Activated T-helper 9 cell treated with anti-CD3 and anti-CD28 coated beads, Interleukin-2, amount 50 U/mL, for 16 hours (primary cell): ENCODE results near the gene KIRREL3.
"Not testable (repeated sequence)": the region's sequence is repeated elsewhere in the genome, so short reads cannot be mapped to it uniquely, and the experiment has no call there.

ENCODE experiments used
- DNase-seq: peaks from one replicate; pipeline ENCODE4 v3.0.0-alpha.2; 2020; ENCODE audit warnings: low read depth

Gene KIRREL3

DNA sequence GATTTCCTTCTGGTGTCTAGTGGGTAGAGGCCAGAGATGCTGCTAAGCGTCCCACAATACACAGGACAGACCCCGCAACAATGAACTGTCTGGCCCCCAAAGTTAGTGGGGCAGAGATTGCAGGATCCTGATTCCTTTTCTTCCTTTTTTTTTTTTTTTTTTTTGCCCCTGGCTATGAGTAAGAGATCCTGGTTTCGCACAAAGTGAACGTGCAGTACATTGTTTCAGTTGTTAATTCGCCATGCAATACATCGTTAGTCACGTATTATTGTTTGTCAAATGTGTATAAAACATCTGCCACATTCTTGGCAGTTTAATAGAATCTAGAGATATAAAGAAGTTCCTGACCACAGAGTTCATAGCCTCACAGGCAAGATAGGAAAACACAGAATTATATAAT, 624.8 kb downstream of the KIRREL3 start:
- no peak for DNase-seq

DNA sequence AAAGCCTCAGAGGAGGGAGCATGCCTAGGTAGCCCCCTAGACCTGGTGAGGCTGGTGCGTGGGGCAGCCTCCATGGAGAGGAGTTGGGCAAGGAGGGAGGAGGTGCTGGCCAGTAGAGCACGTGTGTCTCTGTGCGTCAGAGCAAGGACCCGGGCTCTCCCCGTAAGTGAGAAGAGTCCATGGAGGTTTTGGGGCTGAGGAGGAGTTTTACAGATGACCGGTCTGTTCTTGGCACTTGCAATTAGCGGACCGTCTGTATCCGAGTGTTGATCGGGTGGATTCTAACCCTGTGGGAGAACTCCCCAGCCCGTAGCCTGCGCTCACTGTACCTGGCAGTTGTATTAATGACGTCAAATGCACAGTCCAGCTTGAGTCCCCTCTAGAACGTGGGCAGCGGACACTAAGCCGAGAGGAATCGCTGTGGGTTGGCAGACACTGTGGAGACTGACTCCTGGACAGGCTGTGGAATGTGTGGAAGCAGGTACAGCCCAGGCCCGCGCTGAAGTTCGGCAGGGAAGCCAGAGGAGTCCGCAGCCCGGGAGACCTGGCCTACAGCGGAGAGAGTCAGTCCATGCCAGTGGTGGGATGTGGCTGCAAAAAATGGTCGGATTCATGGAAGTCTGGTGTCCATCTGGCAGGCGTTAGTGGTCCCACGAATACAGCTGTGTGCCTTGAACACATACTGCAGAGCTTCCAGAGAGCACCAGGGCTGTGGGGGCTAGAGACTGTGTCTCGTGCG, 625.8 kb downstream of the KIRREL3 start:
- not testable (repeated sequence) for DNase-seq

DNA sequence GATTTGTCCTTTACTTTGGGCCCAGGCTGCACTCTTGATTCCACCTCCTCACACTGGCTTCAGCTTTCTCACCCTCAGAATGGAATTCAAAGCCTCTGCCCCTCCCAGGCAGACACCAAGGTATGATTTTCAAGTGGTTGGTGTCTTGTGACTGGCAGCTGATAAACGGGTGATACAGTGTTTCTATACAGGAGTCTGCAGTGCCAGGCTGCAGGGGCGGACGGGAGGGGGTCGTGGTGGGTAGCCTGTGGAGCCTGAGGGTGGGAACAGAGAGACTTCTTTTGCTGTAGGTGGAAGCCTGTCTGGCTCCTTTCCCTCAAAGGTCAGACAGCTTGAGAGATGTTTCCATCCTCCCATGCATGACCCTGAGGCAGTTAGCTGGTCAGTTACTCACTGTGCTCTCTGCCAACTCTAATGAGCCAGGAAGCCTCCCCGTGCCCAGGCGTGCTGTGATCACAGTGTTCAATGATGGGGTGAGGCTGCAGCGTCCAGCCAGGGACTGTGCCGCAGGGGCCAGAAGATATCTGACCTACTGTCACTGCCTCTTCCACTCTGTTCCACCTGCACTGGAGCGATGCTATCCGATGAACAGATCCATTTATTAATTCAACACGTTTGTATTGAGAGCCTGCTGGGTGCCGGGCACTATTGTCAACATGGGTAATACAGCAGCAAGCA, 627.0 kb downstream of the KIRREL3 start:
- not testable (repeated sequence) for DNase-seq
